Measurements from ENCODE around the gene SLC25A45. TPM values are rescaled to one million over a fixed set of nuclear protein-coding genes. Genes with fewer than 3 reads are reported as not detected.

The SLC25A45 gene
- total and polyA plus RNA-seq, 2 donors (not counting 1 experiment from before 2014, with no cell fraction given): 0.52 to 1.5 TPM

- Histone ChIP-seq H2AFZ (ENCODE audit: low read length) (no peak overlapping the region), H3K4me2 (ENCODE audit: extremely low read depth, insufficient read depth, low read length) (no peak overlapping the region), H3K4me3 (replicated peaks in 1 of 4; ENCODE audit: control extremely low read depth in 1 of 4, insufficient read depth in 1 of 4, low read depth in 3 of 4, low read length in 4 of 4) (no peak overlapping the region), H3K27me3 (ENCODE audit: control insufficient read depth, insufficient read depth, low read length) (no peaks in the 10 kb centered on the region), H4K20me1 (ENCODE audit: control insufficient read depth, extremely low read depth, insufficient read depth, low read length) (no peaks in the 10 kb centered on the region), H3K27ac (ENCODE audit: insufficient read depth, low read length) (no peak overlapping the region), H3K36me3 (ENCODE audit: control insufficient read depth, insufficient read depth, low read length) (no peaks in the 10 kb centered on the region), H3K9me3 (ENCODE audit: control insufficient read depth, insufficient read depth, low read depth, low read length) (no peaks in the 10 kb centered on the region), H3K9ac (ENCODE audit: insufficient read depth, low read length) (no peak overlapping the region), H3K79me2 (ENCODE audit: control insufficient read depth, insufficient read depth, low read length) (no peaks in the 10 kb centered on the region), H3K4me1 (ENCODE audit: control insufficient read depth, extremely low read depth, insufficient read depth, low read length) (no peaks in the 10 kb centered on the region)
- DNase-seq (ENCODE audit: low read depth in 2 of 2): no peak
- TF ChIP-seq EZH2 (IDR thresholded peaks at IDR 0.05; ENCODE audit: low read length, missing control alignments) (no peak), CTCF (conservative IDR thresholded peaks at IDR 0.05 in 1 of 2, IDR thresholded peaks at IDR 0.05 in 1 of 2; ENCODE audit: low read depth in 1 of 2, low read length in 2 of 2) (no peak)
Observed at GRCh38 chr11:65363770-65364169, 18.7 kb downstream of the SLC25A45 start.

DNA sequence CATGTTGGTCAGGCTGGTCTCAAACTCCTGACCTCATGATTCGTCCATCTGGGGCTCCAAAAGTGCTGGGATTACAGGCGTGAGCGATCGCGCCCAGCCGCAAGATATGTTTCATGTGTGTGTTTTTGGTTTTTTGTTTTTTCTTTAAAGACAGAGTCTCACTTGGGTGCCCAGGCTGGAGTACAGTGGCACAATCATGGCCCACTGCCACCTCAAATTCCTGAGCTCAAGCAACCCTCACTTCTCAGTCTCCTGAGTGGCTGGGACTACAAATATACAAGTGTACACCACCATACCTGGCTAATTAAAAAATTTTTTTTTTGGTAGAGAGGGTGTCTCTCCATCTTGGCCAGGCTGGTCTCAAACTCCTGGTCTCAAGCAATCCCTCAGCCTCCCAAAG lies 19.5 kb downstream of the SLC25A45 start:
- Histone ChIP-seq H4K20me1 (ENCODE audit: control insufficient read depth, extremely low read depth, insufficient read depth, low read length) (no peaks in the 10 kb centered on the region), H3K36me3 (ENCODE audit: control insufficient read depth, insufficient read depth, low read length) (no peaks in the 10 kb centered on the region), H3K27ac (ENCODE audit: insufficient read depth, low read length) (no peak overlapping the region), H3K9ac (ENCODE audit: insufficient read depth, low read length) (no peak overlapping the region), H3K79me2 (ENCODE audit: control insufficient read depth, insufficient read depth, low read length) (no peaks in the 10 kb centered on the region), H3K9me3 (ENCODE audit: control insufficient read depth, insufficient read depth, low read depth, low read length) (no peaks in the 10 kb centered on the region), H3K4me3 (replicated peaks in 1 of 4; ENCODE audit: control extremely low read depth in 1 of 4, insufficient read depth in 1 of 4, low read depth in 3 of 4, low read length in 4 of 4) (no peak overlapping the region), H3K27me3 (ENCODE audit: control insufficient read depth, insufficient read depth, low read length) (peaks cover 1% of the 10 kb centered on the region), H3K4me2 (ENCODE audit: extremely low read depth, insufficient read depth, low read length) (no peak overlapping the region), H2AFZ (ENCODE audit: low read length) (no peak overlapping the region), H3K4me1 (ENCODE audit: control insufficient read depth, extremely low read depth, insufficient read depth, low read length) (no peaks in the 10 kb centered on the region)
- TF ChIP-seq EZH2 (IDR thresholded peaks at IDR 0.05; ENCODE audit: low read length, missing control alignments): no peak
- TF ChIP-seq CTCF (conservative IDR thresholded peaks at IDR 0.05 in 1 of 2, IDR thresholded peaks at IDR 0.05 in 1 of 2; ENCODE audit: low read depth in 1 of 2, low read length in 2 of 2): no peak
- DNase-seq (ENCODE audit: low read depth in 2 of 2): no peak

DNA sequence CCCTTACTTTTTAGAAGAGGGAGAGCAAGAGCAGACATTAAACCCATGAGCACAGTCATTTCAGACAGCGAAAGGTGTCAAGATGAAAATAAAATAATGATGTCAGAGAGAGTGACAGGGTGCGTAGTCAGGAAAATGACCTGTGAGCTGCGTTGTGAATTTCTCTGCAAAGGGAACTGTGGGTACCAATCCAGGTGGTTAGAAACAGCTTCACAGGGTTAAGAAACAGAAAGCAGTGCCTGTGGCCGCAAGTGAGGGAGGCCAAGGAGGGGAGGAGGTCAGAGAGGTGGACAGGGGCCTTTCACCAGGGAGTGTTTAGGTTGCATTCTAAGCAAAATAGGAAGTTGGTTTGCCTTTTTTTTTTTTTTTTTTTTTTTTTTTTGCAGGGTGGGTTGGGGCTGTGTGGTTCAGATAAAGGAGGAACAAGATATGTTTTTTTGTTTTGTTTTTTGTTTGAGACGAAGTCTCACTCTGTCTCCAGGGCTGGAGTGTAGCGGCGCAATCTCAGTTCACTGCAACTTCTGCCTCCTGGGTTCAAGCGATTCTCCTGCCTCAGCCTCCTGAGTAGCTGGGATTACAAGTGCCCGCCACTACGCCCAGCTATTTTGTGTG lies 20.0 kb downstream of the SLC25A45 start:
- no peak for DNase-seq (ENCODE audit: low read depth in 2 of 2)
- no peak overlapping the region for H3K27ac ChIP-seq (ENCODE audit: insufficient read depth, low read length)
- no peaks in the 10 kb centered on the region for H3K36me3 ChIP-seq (ENCODE audit: control insufficient read depth, insufficient read depth, low read length)
- TF ChIP-seq CTCF (conservative IDR thresholded peaks at IDR 0.05 in 1 of 2, IDR thresholded peaks at IDR 0.05 in 1 of 2; ENCODE audit: low read depth in 1 of 2, low read length in 2 of 2): no peak
- no peak for TF ChIP-seq EZH2 (IDR thresholded peaks at IDR 0.05; ENCODE audit: low read length, missing control alignments)
- H3K4me2 ChIP-seq (ENCODE audit: extremely low read depth, insufficient read depth, low read length): no peak overlapping the region
- no peak overlapping the region for H3K4me3 ChIP-seq (replicated peaks in 1 of 4; ENCODE audit: control extremely low read depth in 1 of 4, insufficient read depth in 1 of 4, low read depth in 3 of 4, low read length in 4 of 4)
- H3K9me3 ChIP-seq (ENCODE audit: control insufficient read depth, insufficient read depth, low read depth, low read length): no peaks in the 10 kb centered on the region
- H3K79me2 ChIP-seq (ENCODE audit: control insufficient read depth, insufficient read depth, low read length): no peaks in the 10 kb centered on the region
- H3K27me3 ChIP-seq (ENCODE audit: control insufficient read depth, insufficient read depth, low read length): peaks cover 2% of the 10 kb centered on the region
- H3K4me1 ChIP-seq (ENCODE audit: control insufficient read depth, extremely low read depth, insufficient read depth, low read length): no peaks in the 10 kb centered on the region
- H4K20me1 ChIP-seq (ENCODE audit: control insufficient read depth, extremely low read depth, insufficient read depth, low read length): no peaks in the 10 kb centered on the region
- no peak overlapping the region for H2AFZ ChIP-seq (ENCODE audit: low read length)
- no peak overlapping the region for H3K9ac ChIP-seq (ENCODE audit: insufficient read depth, low read length)
